ENCODE data around the gene CT47C1. TPM values are rescaled to one million over a fixed set of nuclear protein-coding genes. Genes with fewer than 3 reads are reported as not detected.

CT47C1 gene
- total RNA-seq, 1 experiment from 2014 or later = not detected

DNA sequence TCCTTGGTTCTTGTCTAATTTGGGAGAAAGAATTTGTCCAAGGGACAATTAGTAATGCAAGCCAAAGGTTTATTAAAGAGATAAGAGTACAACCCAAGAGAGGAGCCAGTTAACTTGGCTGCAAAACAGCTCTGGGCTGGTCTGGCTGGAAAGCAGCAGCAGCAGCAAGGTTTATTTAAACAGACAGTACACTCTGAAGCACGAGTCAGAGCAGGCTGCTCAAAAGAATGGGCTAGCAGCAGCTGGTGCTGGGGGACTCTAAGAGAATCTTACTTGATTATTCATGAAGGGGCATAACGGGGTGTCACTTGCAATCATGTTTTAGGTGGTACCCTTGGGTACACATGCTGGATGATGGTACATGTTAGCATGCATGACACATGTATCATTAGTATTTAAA is 17.1 kb upstream of the CT47C1 start:
- no peaks in the 10 kb centered on the region for H4K20me1 ChIP-seq (ENCODE audit: control insufficient read depth, insufficient read depth, insufficient read length)
- no CpG with 5 or more reads among the region's 2 CpGs for WGBS (ENCODE audit: extremely low coverage, insufficient read length, low lambda C conversion rate)
- no peaks in the 10 kb centered on the region for H3K79me2 ChIP-seq (ENCODE audit: insufficient read depth, low read length)
- H2AK5ac ChIP-seq (ENCODE audit: insufficient read length, low read length) = no peak overlapping the region
- no peak overlapping the region for H3K14ac ChIP-seq (ENCODE audit: insufficient read depth, low read length)
- Mint-ChIP-seq H3K27me3 (ENCODE audit: low read depth) (no peaks in the 10 kb centered on the region; the same call in none of the 2 replicates), H3K4me3 (no peak overlapping the region), H3K36me3 (ENCODE audit: insufficient read depth in 1 of 3, low read depth in 3 of 3) (no peaks in the 10 kb centered on the region), H3K27ac (no peak overlapping the region), H3K4me1 (no peaks in the 10 kb centered on the region), H3K9me3 (peaks cover 34 to 48% of the 10 kb centered on the region in 2 experiments)
- no peaks in the 10 kb centered on the region for H3K79me1 ChIP-seq (ENCODE audit: insufficient read depth, low read depth, low read length, poor library complexity, severe bottlenecking)
- no peak for DNase-seq
- TF ChIP-seq, protein P1, sequence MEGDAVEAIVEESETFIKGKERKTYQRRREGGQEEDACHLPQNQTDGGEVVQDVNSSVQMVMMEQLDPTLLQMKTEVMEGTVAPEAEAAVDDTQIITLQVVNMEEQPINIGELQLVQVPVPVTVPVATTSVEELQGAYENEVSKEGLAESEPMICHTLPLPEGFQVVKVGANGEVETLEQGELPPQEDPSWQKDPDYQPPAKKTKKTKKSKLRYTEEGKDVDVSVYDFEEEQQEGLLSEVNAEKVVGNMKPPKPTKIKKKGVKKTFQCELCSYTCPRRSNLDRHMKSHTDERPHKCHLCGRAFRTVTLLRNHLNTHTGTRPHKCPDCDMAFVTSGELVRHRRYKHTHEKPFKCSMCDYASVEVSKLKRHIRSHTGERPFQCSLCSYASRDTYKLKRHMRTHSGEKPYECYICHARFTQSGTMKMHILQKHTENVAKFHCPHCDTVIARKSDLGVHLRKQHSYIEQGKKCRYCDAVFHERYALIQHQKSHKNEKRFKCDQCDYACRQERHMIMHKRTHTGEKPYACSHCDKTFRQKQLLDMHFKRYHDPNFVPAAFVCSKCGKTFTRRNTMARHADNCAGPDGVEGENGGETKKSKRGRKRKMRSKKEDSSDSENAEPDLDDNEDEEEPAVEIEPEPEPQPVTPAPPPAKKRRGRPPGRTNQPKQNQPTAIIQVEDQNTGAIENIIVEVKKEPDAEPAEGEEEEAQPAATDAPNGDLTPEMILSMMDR (conservative IDR thresholded peaks at IDR 0.05) = no peak
- no peak overlapping the region for H3K9ac ChIP-seq (ENCODE audit: extremely low read depth, insufficient read length, low read length)
- no peak overlapping the region for H4K8ac ChIP-seq (replicated peaks; ENCODE audit: insufficient read length, low read depth, low read length)
- no peak overlapping the region for H3K4me2 ChIP-seq (ENCODE audit: insufficient read depth, insufficient read length, low read length)
- H2AFZ ChIP-seq (ENCODE audit: low read length) = no peak overlapping the region
- H2BK15ac ChIP-seq (ENCODE audit: low read depth, low read length) = no peak overlapping the region
- no peak overlapping the region for H3K56ac ChIP-seq (ENCODE audit: insufficient read length, low read depth, low read length)
- no peak overlapping the region for H3K27ac ChIP-seq (ENCODE audit: insufficient read length, low read depth, low read length)
- no peak overlapping the region for H2BK120ac ChIP-seq (ENCODE audit: low read depth, low read length, poor library complexity, severe bottlenecking)
- no peak overlapping the region for H4K91ac ChIP-seq (ENCODE audit: insufficient read length, low read depth, low read length)
- H3K27me3 ChIP-seq (ENCODE audit: insufficient read depth, low read length) = no peaks in the 10 kb centered on the region
- H3K18ac ChIP-seq (ENCODE audit: insufficient read length, low read depth, low read length) = no peak overlapping the region
- peaks cover 18% of the 10 kb centered on the region for H3K9me3 ChIP-seq (ENCODE audit: control insufficient read depth, low read depth, low read length)
- H3K4ac ChIP-seq (ENCODE audit: low read depth, low read length) = no peak overlapping the region
- no peaks in the 10 kb centered on the region for H3K23me2 ChIP-seq (ENCODE audit: insufficient read length, low read depth, low read length, poor library complexity, severe bottlenecking)
- H3K4me1 ChIP-seq (ENCODE audit: insufficient read depth, low read length) = no peaks in the 10 kb centered on the region
- no peak overlapping the region for H3K23ac ChIP-seq (ENCODE audit: insufficient read length, low read depth, low read length)
- H2BK12ac ChIP-seq (ENCODE audit: insufficient read length, low read depth, low read length) = no peak overlapping the region
- H2BK20ac ChIP-seq (ENCODE audit: low read depth, low read length, poor library complexity, severe bottlenecking) = no peak overlapping the region
- H2BK5ac ChIP-seq (ENCODE audit: insufficient read length, low read length) = no peak overlapping the region
- no peak overlapping the region for H4K5ac ChIP-seq (ENCODE audit: insufficient read length, low read depth, low read length)
- H3T11ph ChIP-seq (ENCODE audit: low read length) = no peak overlapping the region
